ENCODE measurements around the gene ASAP3. TPM values are rescaled to one million over a fixed set of nuclear protein-coding genes. Genes with fewer than 3 reads are reported as not detected.
A peak's percentile ranks its signal among the peaks of the same experiment; 100 is the strongest.

Gene ASAP3
- total RNA-seq, 2 experiments from 2014 or later, result 0.25 to 0.52 TPM

- CTCF ChIA-PET, result interaction anchor here (0.6 to 10.9 kb wide), 7 partner anchors 12 to 275 kb away, joined by 3 to 101 read pairs (median 10); no protein-coding TSS in a partner anchor
- Mint-ChIP-seq H3K27me3 (no peaks in the 10 kb centered on the region), H3K27ac (peak overlapping the region; percentile 92)
Observed at GRCh38 chr1:23526329-23527041, 42.5 kb upstream of the ASAP3 start.

GRCh38 chr1:23525558-23526250 lies 41.7 kb upstream of the ASAP3 start:
- Mint-ChIP-seq H3K4me1 (peaks cover 79% of the 10 kb centered on the region), H3K36me3 (ENCODE audit: low read depth) (peaks cover 75% of the 10 kb centered on the region), H3K27ac (peak overlapping the region; percentile 92), H3K27me3 (no peaks in the 10 kb centered on the region), H3K9me3 (no peaks in the 10 kb centered on the region), H3K4me3 (peak overlapping the region; percentile 98)
- peak; percentile 45 for DNase-seq
- POLR2A ChIA-PET, result no interaction called here
- CTCF ChIA-PET, result interaction anchor here (0.6 to 10.9 kb wide), 8 partner anchors 10 to 112 kb away, joined by 3 to 101 read pairs (median 6); no protein-coding TSS in a partner anchor

More at GRCh38 chr1:23526329-23527041, 42.5 kb upstream of the ASAP3 start:
- H3K9me3 Mint-ChIP-seq, result no peaks in the 10 kb centered on the region
- H3K36me3 Mint-ChIP-seq (ENCODE audit: low read depth), result peaks cover 68% of the 10 kb centered on the region
- H3K4me3 Mint-ChIP-seq, result peak overlapping the region; percentile 98
- POLR2A ChIA-PET, result no interaction called here
- H3K4me1 Mint-ChIP-seq, result peaks cover 81% of the 10 kb centered on the region
- DNase-seq, result no peak

- Mint-ChIP-seq H3K27me3 (no peaks in the 10 kb centered on the region), H3K4me3 (peak overlapping the region; percentile 98), H3K36me3 (ENCODE audit: low read depth) (peaks cover 74% of the 10 kb centered on the region), H3K9me3 (no peaks in the 10 kb centered on the region), H3K27ac (peak overlapping the region; percentile 92), H3K4me1 (peaks cover 79% of the 10 kb centered on the region)
- peak; percentile 66 for DNase-seq
- CTCF ChIA-PET, result interaction anchor here (0.6 to 10.9 kb wide), 10 partner anchors 9 to 1148 kb away, joined by 3 to 101 read pairs (median 6); no protein-coding TSS in a partner anchor
- POLR2A ChIA-PET, result no interaction called here
Observed at GRCh38 chr1:23524716-23525401, 40.9 kb upstream of the ASAP3 start.

GRCh38 chr1:23524163-23524562 lies 40.2 kb upstream of the ASAP3 start:
- H3K36me3 Mint-ChIP-seq (ENCODE audit: low read depth), result peaks cover 73% of the 10 kb centered on the region

GRCh38 chr1:23522244-23522982 lies 38.4 kb upstream of the ASAP3 start:
- Mint-ChIP-seq H3K36me3 (ENCODE audit: low read depth) (peaks cover 69% of the 10 kb centered on the region), H3K27me3 (no peaks in the 10 kb centered on the region), H3K4me3 (no peak overlapping the region), H3K4me1 (peaks cover 59% of the 10 kb centered on the region), H3K27ac (peak overlapping the region; percentile 92), H3K9me3 (no peaks in the 10 kb centered on the region)
- no peak for DNase-seq
- ChIA-PET POLR2A (interaction anchor here (0.6 kb wide), 1 partner anchor 97 kb away, joined by 8 read pairs; no protein-coding TSS in a partner anchor), CTCF (interaction anchor here (1.1 kb wide), 1 partner anchor 25 kb away, joined by 3 read pairs; no protein-coding TSS in a partner anchor)

More at GRCh38 chr1:23524163-23524562, 40.2 kb upstream of the ASAP3 start:
- H3K4me1 Mint-ChIP-seq, result peaks cover 74% of the 10 kb centered on the region
- peak overlapping the region; percentile 92 for H3K27ac Mint-ChIP-seq
- H3K9me3 Mint-ChIP-seq, result no peaks in the 10 kb centered on the region
- CTCF ChIA-PET, result interaction anchor here (0.6 to 10.9 kb wide), 8 partner anchors 8 to 1148 kb away, joined by 3 to 101 read pairs (median 6); no protein-coding TSS in a partner anchor
- no peak for DNase-seq
- peak overlapping the region; percentile 40 for H3K4me3 Mint-ChIP-seq
- no peaks in the 10 kb centered on the region for H3K27me3 Mint-ChIP-seq
- POLR2A ChIA-PET, result interaction anchor here (0.6 kb wide), 1 partner anchor 183 kb away, joined by 4 read pairs; no protein-coding TSS in a partner anchor

- peaks cover 72% of the 10 kb centered on the region for H3K36me3 Mint-ChIP-seq (ENCODE audit: low read depth)
- no peaks in the 10 kb centered on the region for H3K27me3 Mint-ChIP-seq
- DNase-seq, result no peak
- no peak overlapping the region for H3K4me3 Mint-ChIP-seq
- peak overlapping the region; percentile 64 for H3K27ac Mint-ChIP-seq
- H3K4me1 Mint-ChIP-seq, result peaks cover 53% of the 10 kb centered on the region
- H3K9me3 Mint-ChIP-seq, result no peaks in the 10 kb centered on the region
- CTCF ChIA-PET, result interaction anchor here (0.6 to 1.5 kb wide), 4 partner anchors 20 to 223 kb away, joined by 3 to 6 read pairs (median 4); no protein-coding TSS in a partner anchor
- POLR2A ChIA-PET, result no interaction called here
Observed at GRCh38 chr1:23521588-23521987, 37.6 kb upstream of the ASAP3 start.

- peaks cover 75% of the 10 kb centered on the region for H3K36me3 Mint-ChIP-seq (ENCODE audit: low read depth)
- CTCF ChIA-PET, result interaction anchor here (1.3 to 2.0 kb wide), 2 partner anchors 13 to 21 kb away, joined by 4 to 8 read pairs; partner anchors contain the start of gene E2F2
- POLR2A ChIA-PET, result no interaction called here
Observed at GRCh38 chr1:23517581-23517980, 33.6 kb upstream of the ASAP3 start.

GRCh38 chr1:23515905-23516304 lies 31.9 kb upstream of the ASAP3 start:
- H3K4me3 Mint-ChIP-seq, result no peak overlapping the region
- H3K36me3 Mint-ChIP-seq (ENCODE audit: low read depth), result peaks cover 65% of the 10 kb centered on the region
- H3K27me3 Mint-ChIP-seq, result no peaks in the 10 kb centered on the region
- peaks cover 5% of the 10 kb centered on the region for H3K4me1 Mint-ChIP-seq
- ChIA-PET CTCF (interaction anchor here (1.0 to 2.6 kb wide), 6 partner anchors 9 to 121 kb away, joined by 3 to 10 read pairs (median 8); no protein-coding TSS in a partner anchor), POLR2A (interaction anchor here (0.6 kb wide), 1 partner anchor 1009 kb away, joined by 5 read pairs; no protein-coding TSS in a partner anchor)
- H3K9me3 Mint-ChIP-seq, result no peaks in the 10 kb centered on the region
- H3K27ac Mint-ChIP-seq, result peak overlapping the region; percentile 74
- DNase-seq, result no peak

More at GRCh38 chr1:23517581-23517980, 33.6 kb upstream of the ASAP3 start:
- Mint-ChIP-seq H3K9me3 (no peaks in the 10 kb centered on the region), H3K4me1 (peaks cover 17% of the 10 kb centered on the region), H3K27me3 (no peaks in the 10 kb centered on the region), H3K4me3 (no peak overlapping the region), H3K27ac (no peak overlapping the region)
- no peak for DNase-seq

GRCh38 chr1:23514111-23514679 lies 30.2 kb upstream of the ASAP3 start:
- peak overlapping the region; percentile 58 for H3K27ac Mint-ChIP-seq
- H3K9me3 Mint-ChIP-seq, result no peaks in the 10 kb centered on the region
- CTCF ChIA-PET, result interaction anchor here (0.6 to 2.6 kb wide), 8 partner anchors 10 to 123 kb away, joined by 4 to 16 read pairs (median 8); no protein-coding TSS in a partner anchor
- peaks cover 5% of the 10 kb centered on the region for H3K4me1 Mint-ChIP-seq
- POLR2A ChIA-PET, result no interaction called here
- no peaks in the 10 kb centered on the region for H3K27me3 Mint-ChIP-seq
- no peak overlapping the region for H3K4me3 Mint-ChIP-seq
- no peak for DNase-seq
- peaks cover 70% of the 10 kb centered on the region for H3K36me3 Mint-ChIP-seq (ENCODE audit: low read depth)

GRCh38 chr1:23509896-23510295 lies 25.9 kb upstream of the ASAP3 start:
- DNase-seq, result no peak
- CTCF ChIA-PET, result interaction anchor here (0.7 to 3.6 kb wide), 2 partner anchors 18 to 24 kb away, joined by 3 to 8 read pairs; no protein-coding TSS in a partner anchor
- Mint-ChIP-seq H3K27ac (no peak overlapping the region), H3K27me3 (no peaks in the 10 kb centered on the region), H3K9me3 (no peaks in the 10 kb centered on the region), H3K4me1 (no peaks in the 10 kb centered on the region), H3K4me3 (no peak overlapping the region), H3K36me3 (ENCODE audit: low read depth) (peaks cover 58% of the 10 kb centered on the region)
- POLR2A ChIA-PET, result interaction anchor here (0.8 kb wide), 1 partner anchor 25 kb away, joined by 3 read pairs; no protein-coding TSS in a partner anchor

GRCh38 chr1:23506376-23507107 lies 22.6 kb upstream of the ASAP3 start:
- ChIA-PET POLR2A (interaction anchor here (0.7 kb wide), 1 partner anchor 8 kb away, joined by 3 read pairs; no protein-coding TSS in a partner anchor), CTCF (interaction anchor here (0.8 to 4.2 kb wide), 4 partner anchors 10 to 33 kb away, joined by 3 to 34 read pairs (median 6); no protein-coding TSS in a partner anchor)
- Mint-ChIP-seq H3K9me3 (no peaks in the 10 kb centered on the region), H3K36me3 (ENCODE audit: low read depth) (peaks cover 41% of the 10 kb centered on the region), H3K4me3 (no peak overlapping the region), H3K4me1 (no peaks in the 10 kb centered on the region), H3K27me3 (no peaks in the 10 kb centered on the region), H3K27ac (peak overlapping the region; percentile 50)
- DNase-seq, result no peak
